GDM1 (cell line): Measurements from ENCODE around the gene CSMD2.

Experiments
- DNase-seq: peaks from one replicate; lab custom pipeline; 2025; lab: John Stamatoyannopoulos, UW

CSMD2 gene

GRCh38 chr1:33680281-33680840 is 484.7 kb downstream of the CSMD2 start:
- DNase-seq: no peak

- DNase-seq: no peak
These were observed 494.5 kb downstream of the CSMD2 start for GRCh38 chr1:33670567-33670966.

GRCh38 chr1:33668695-33669094 is 496.3 kb downstream of the CSMD2 start:
- DNase-seq: no peak

- DNase-seq: no peak
These were observed 497.4 kb downstream of the CSMD2 start for GRCh38 chr1:33667386-33668282.

GRCh38 chr1:33666616-33667015 is 498.4 kb downstream of the CSMD2 start:
- DNase-seq: no peak

- DNase-seq: no peak
These were observed 503.1 kb downstream of the CSMD2 start for GRCh38 chr1:33661811-33662454.

- no peak for DNase-seq
These were observed 504.1 kb downstream of the CSMD2 start for GRCh38 chr1:33660956-33661355.

GRCh38 chr1:33660244-33660643 is 504.8 kb downstream of the CSMD2 start:
- DNase-seq: no peak

- no peak for DNase-seq
These were observed 505.4 kb downstream of the CSMD2 start for GRCh38 chr1:33659641-33660040.

- no peak for DNase-seq
These were observed 507.2 kb downstream of the CSMD2 start for GRCh38 chr1:33657833-33658232.

GRCh38 chr1:33656467-33657005 is 508.5 kb downstream of the CSMD2 start:
- DNase-seq: no peak

GRCh38 chr1:33655496-33655895 is 509.5 kb downstream of the CSMD2 start:
- no peak for DNase-seq

- DNase-seq: no peak
These were observed 510.7 kb downstream of the CSMD2 start for GRCh38 chr1:33654267-33654834.

GRCh38 chr1:33653226-33653625 is 511.8 kb downstream of the CSMD2 start:
- no peak for DNase-seq

GRCh38 chr1:33650708-33651107 is 514.3 kb downstream of the CSMD2 start:
- no peak for DNase-seq

- no peak for DNase-seq
These were observed 515.3 kb downstream of the CSMD2 start for GRCh38 chr1:33649759-33650158.

- DNase-seq: no peak
These were observed 521.8 kb downstream of the CSMD2 start for GRCh38 chr1:33643216-33643615.

- DNase-seq: no peak
These were observed 523.8 kb downstream of the CSMD2 start for GRCh38 chr1:33641104-33641830.

GRCh38 chr1:33640114-33640660 is 524.8 kb downstream of the CSMD2 start:
- no peak for DNase-seq

GRCh38 chr1:33637846-33638440 is 527.1 kb downstream of the CSMD2 start:
- DNase-seq: no peak

GRCh38 chr1:33636209-33636608 is 528.8 kb downstream of the CSMD2 start:
- DNase-seq: no peak
